HCT116 (cell line): ENCODE results near the gene LRBA. TPM values are rescaled to one million over a fixed set of nuclear protein-coding genes. Genes with fewer than 3 reads are reported as not detected.

ENCODE experiments used
- ATAC-seq: fragments of 200-7000 bp; cut with Tn5 transposase; 2 replicates; pipeline ENCODE4 v1.9.1; 2020; ENCODE audit warnings: mild to moderate bottlenecking, moderate library complexity
- BruUV-seq: library from RNA; stranded (reverse); fragments of 400-500 nt; replicated peaks from 2 replicates; lab custom pipeline; 2021; lab: Mats Ljungman, UMichigan
- CTCF ChIA-PET: fragments of 300-600 bp; sonication (Branson Sonifier 250); formaldehyde crosslinking; loops from one replicate; lab custom pipeline; 2021; ENCODE audit warnings: antibody characterized with exemption; lab: Charles Lee
- POLR2A ChIA-PET: fragments of 300-600, 350-600 bp; sonication (Branson Sonifier 250); formaldehyde crosslinking; loops from one replicate; lab custom pipeline; 2021; ENCODE audit warnings: antibody characterized with exemption; lab: Charles Lee
- RAD21 ChIA-PET, 2 experiments: fragments of 300-600 bp; sonication (Branson Sonifier 250); formaldehyde crosslinking; loops; one replicate each; lab custom pipeline; 2023; ENCODE audit warnings: low total read pairs in 2 of 2; ENCODE audit not compliant: uncharacterized antibody in 2 of 2, unreplicated experiment in 2 of 2, low non-redundant PET in 1 of 2; lab: Charles Lee
- DNase-seq: peaks from one replicate; pipeline ENCODE4 v3.0.0-alpha.2; 2010; ENCODE audit warnings: low read depth, low spot score
- H2AFZ ChIP-seq: fragments of 200-600 bp; shearing (Covaris generic), sonication (generic); 2 replicates; pipeline ENCODE4 v1.6.1; 2017; ENCODE audit warnings: low read depth, mixed run types, mixed read lengths, antibody characterized with exemption, low read length; ENCODE audit not compliant: poor library complexity, severe bottlenecking
- H3K27ac ChIP-seq: 2 replicates; pipeline ENCODE4 v1.5.1; 2012; ENCODE audit warnings: low read depth, low read length
- H3K27me3 ChIP-seq: fragments of 200-600 bp; sonication (generic); 2 replicates; pipeline ENCODE4 v1.6.1; 2016; ENCODE audit warnings: mixed run types, low read length, mixed read lengths; ENCODE audit not compliant: insufficient read depth
- H3K36me3 ChIP-seq, 2 experiments: fragments of 200-500 bp in 1 of 2; fragments of 200-600 bp in 1 of 2; sonication (Bioruptor generic) in 1 of 2; sonication (generic) in 1 of 2; 2 replicates each; pipeline versions ENCODE4 v1.5.1 to v1.6.1; 2014 to 2016; ENCODE audit warnings: low read length in 2 of 2, inconsistent platforms in 1 of 2, mixed read lengths in 1 of 2, mixed run types in 1 of 2; ENCODE audit not compliant: insufficient read depth in 2 of 2, control insufficient read depth in 1 of 2
- H3K4me1 ChIP-seq, 2 experiments: fragments of 200-600 bp in 1 of 2; sonication (generic) in 1 of 2; 2 replicates each; pipeline versions ENCODE4 v1.5.1 to v1.6.1; 2012 to 2017; ENCODE audit warnings: low read length in 2 of 2, inconsistent platforms in 1 of 2, mild to moderate bottlenecking in 1 of 2, mixed read lengths in 1 of 2, mixed run types in 1 of 2, moderate library complexity in 1 of 2; ENCODE audit not compliant: insufficient read depth in 2 of 2, control insufficient read depth in 1 of 2
- H3K4me2 ChIP-seq: fragments of 200-600 bp; sonication (generic); 2 replicates; pipeline ENCODE4 v1.6.1; 2017; ENCODE audit warnings: mixed run types, low read length, mixed read lengths
- H3K4me3 ChIP-seq, 2 experiments: fragments of 200-600 bp in 1 of 2; sonication (generic) in 1 of 2; replicated peaks in 1 of 2; 2 replicates each; pipeline ENCODE4 v1.5.1; 2011 to 2016; ENCODE audit warnings: low read length in 2 of 2, control low read depth in 1 of 2, low read depth in 1 of 2, mild to moderate bottlenecking in 1 of 2, mixed read lengths in 1 of 2, mixed run types in 1 of 2
- H3K79me2 ChIP-seq: fragments of 200-600 bp; sonication (generic); 2 replicates; pipeline ENCODE4 v1.6.1; 2017; ENCODE audit warnings: mild to moderate bottlenecking, mixed run types, low read length, moderate library complexity, mixed read lengths; ENCODE audit not compliant: insufficient read depth
- H3K9ac ChIP-seq: fragments of 200-600 bp; sonication (generic); 2 replicates; pipeline ENCODE4 v1.6.1; 2016; ENCODE audit warnings: low read length, mixed read lengths
- H3K9me2 ChIP-seq: fragments of 200-600 bp; sonication (generic), shearing (Covaris generic); 2 replicates; pipeline ENCODE4 v1.6.1; 2017; ENCODE audit warnings: mixed run types, mild to moderate bottlenecking, moderate library complexity; ENCODE audit not compliant: insufficient read depth
- H3K9me3 ChIP-seq, 2 experiments: fragments of 200-500 bp in 1 of 2; fragments of 200-600 bp in 1 of 2; sonication (Bioruptor generic) in 1 of 2; sonication (generic) in 1 of 2; 2 replicates each; pipeline ENCODE4 v1.6.1; 2014 to 2017; ENCODE audit warnings: low read length in 2 of 2, mixed read lengths in 2 of 2, inconsistent platforms in 1 of 2, low read depth in 1 of 2, mild to moderate bottlenecking in 1 of 2, mixed run types in 1 of 2, moderate library complexity in 1 of 2; ENCODE audit not compliant: control insufficient read depth in 1 of 2, insufficient read depth in 1 of 2
- H4K20me1 ChIP-seq: fragments of 200-600 bp; sonication (generic), shearing (Covaris generic); 2 replicates; pipeline ENCODE4 v1.6.1; 2017; ENCODE audit warnings: mixed run types, mild to moderate bottlenecking, moderate library complexity; ENCODE audit not compliant: insufficient read depth
- CEBPB ChIP-seq: IDR thresholded peaks from 2 replicates; pipeline ENCODE4 v1.6.1; 2012; ENCODE audit warnings: low read depth
- EGR1 ChIP-seq: IDR thresholded peaks from 2 replicates; pipeline ENCODE4 v1.6.1; 2012; ENCODE audit warnings: low read depth
- EZH2phosphoT487 ChIP-seq: fragments of 200-600 bp; IDR thresholded peaks from 2 replicates; pipeline ENCODE4 v1.6.1; 2018; ENCODE audit warnings: antibody characterized with exemption, borderline replicate concordance
- FOSL1 ChIP-seq: IDR thresholded peaks from 2 replicates; pipeline ENCODE4 v1.6.1; 2012; ENCODE audit warnings: low read depth
- JUND ChIP-seq: IDR thresholded peaks from 2 replicates; pipeline ENCODE4 v1.6.1; 2012
- MAX ChIP-seq: IDR thresholded peaks from 2 replicates; pipeline ENCODE4 v1.6.1; 2012
- POLR2A ChIP-seq: IDR thresholded peaks from 2 replicates; pipeline ENCODE4 v1.7.0; 2011; ENCODE audit warnings: borderline replicate concordance; ENCODE audit not compliant: insufficient read depth, insufficient read length; ENCODE audit errors: extremely low read depth
- POLR2AphosphoS5 ChIP-seq: IDR thresholded peaks from 2 replicates; pipeline ENCODE4 v1.6.1; 2011; ENCODE audit warnings: mild to moderate bottlenecking, low read depth, low read length, moderate library complexity
- REST ChIP-seq: IDR thresholded peaks from 2 replicates; pipeline ENCODE4 v1.6.1; 2012; ENCODE audit warnings: low read depth
- SIN3A ChIP-seq: IDR thresholded peaks from 2 replicates; pipeline ENCODE4 v1.6.1; 2012; ENCODE audit warnings: low read depth
- SP1 ChIP-seq: IDR thresholded peaks from 2 replicates; pipeline ENCODE4 v1.6.1; 2012; ENCODE audit warnings: low read depth
- SRF ChIP-seq: IDR thresholded peaks from 2 replicates; pipeline ENCODE4 v1.6.1; 2012; ENCODE audit warnings: low read depth
- TCF7L2 ChIP-seq: IDR thresholded peaks from 2 replicates; pipeline ENCODE4 v1.7.0; 2011; ENCODE audit warnings: borderline replicate concordance, inconsistent platforms; ENCODE audit not compliant: insufficient read depth, insufficient read length; ENCODE audit errors: extremely low read depth
- YY1 ChIP-seq: IDR thresholded peaks from 2 replicates; pipeline ENCODE4 v1.6.1; 2011; ENCODE audit warnings: low read length, low read depth, moderate library complexity, mild to moderate bottlenecking; ENCODE audit not compliant: insufficient replicate concordance; ENCODE audit errors: extremely low read depth
- ZBTB33 ChIP-seq: IDR thresholded peaks from 2 replicates; pipeline ENCODE4 v1.6.1; 2011; ENCODE audit warnings: mild to moderate bottlenecking, low read length, moderate library complexity; ENCODE audit not compliant: insufficient replicate concordance; ENCODE audit errors: extremely low read depth
- ZFX ChIP-seq: fragments of 450-650 bp; IDR thresholded peaks from 2 replicates; pipeline ENCODE4 v1.6.1; 2017
- intact Hi-C: fragments of 100-400 bp; cut with micrococcal nuclease; formaldehyde crosslinking; loops from 2 replicates; pipeline ENCODE4 v1.10.0; 2022
- total RNA-seq: library from RNA; stranded (reverse); gene quantifications from one replicate; pipeline ENCODE4 v1.2.1, GENCODE V29; 2021; ENCODE audit not compliant: unreplicated experiment

LRBA gene
- total RNA-seq, 1 experiment from 2014 or later, result 79.8 TPM

GRCh38 chr4:150784939-150785338 is 230.1 kb downstream of the LRBA start:
- DNase-seq (no peak), ATAC-seq (no peak)
- no peak overlapping the region for H3K4me3 ChIP-seq
- no peaks in the 10 kb centered on the region for H3K36me3 ChIP-seq
- TF ChIP-seq YY1, result no peak
- no peak for TF ChIP-seq POLR2AphosphoS5
- peaks cover 3% of the 10 kb centered on the region; the same call in 1 of the 2 replicates for H4K20me1 ChIP-seq
- peaks cover 0 to 4% of the 10 kb centered on the region in 2 experiments; a peak in 1 of 4 replicates for H3K4me1 ChIP-seq
- no peaks in the 10 kb centered on the region for H3K9me3 ChIP-seq
- no TSS peak for BruUV-seq
- H3K4me2 ChIP-seq, result no peak overlapping the region
- intact Hi-C loops, result no loop called here
- ChIA-PET POLR2A (no interaction called here), RAD21 (no interaction called here), CTCF (no interaction called here)
- H3K27me3 ChIP-seq, result no peaks in the 10 kb centered on the region
- no peak overlapping the region for H3K9ac ChIP-seq
- H3K79me2 ChIP-seq, result no peaks in the 10 kb centered on the region
- no peak overlapping the region for H2AFZ ChIP-seq
- H3K27ac ChIP-seq, result no peak overlapping the region
- H3K9me2 ChIP-seq, result no peaks in the 10 kb centered on the region

- intact Hi-C loops, result no loop called here
- H3K4me3 ChIP-seq, result no peak overlapping the region
- peaks cover 3% of the 10 kb centered on the region; the same call in 1 of the 2 replicates for H4K20me1 ChIP-seq
- H3K9me2 ChIP-seq, result no peaks in the 10 kb centered on the region
- no peak overlapping the region for H2AFZ ChIP-seq
- H3K27me3 ChIP-seq, result no peaks in the 10 kb centered on the region
- no peaks in the 10 kb centered on the region for H3K36me3 ChIP-seq
- no peaks in the 10 kb centered on the region for H3K79me2 ChIP-seq
- ATAC-seq (no peak), DNase-seq (no peak)
- no peak overlapping the region for H3K9ac ChIP-seq
- CTCF ChIA-PET, result no interaction called here
- RAD21 ChIA-PET, result no interaction called here
- POLR2A ChIA-PET, result no interaction called here
- H3K4me1 ChIP-seq, result peaks cover 0 to 4% of the 10 kb centered on the region in 2 experiments; a peak in 1 of 4 replicates
- H3K9me3 ChIP-seq, result no peaks in the 10 kb centered on the region
- BruUV-seq, result no TSS peak
- H3K27ac ChIP-seq, result no peak overlapping the region
- H3K4me2 ChIP-seq, result no peak overlapping the region
- TF ChIP-seq REST, result no peak
- no peak for TF ChIP-seq ZBTB33
- TF ChIP-seq SP1, result no peak
- TF ChIP-seq SIN3A, result no peak
- no peak for TF ChIP-seq CEBPB
- TF ChIP-seq POLR2AphosphoS5, result no peak
- no peak for TF ChIP-seq POLR2A
- no peak for TF ChIP-seq EGR1
- TF ChIP-seq EZH2phosphoT487, result no peak
- TF ChIP-seq TCF7L2, result no peak
- TF ChIP-seq MAX, result no peak
- TF ChIP-seq FOSL1, result no peak
- no peak for TF ChIP-seq SRF
- no peak for TF ChIP-seq YY1
- TF ChIP-seq JUND, result no peak
- no peak for TF ChIP-seq ZFX
Measured at GRCh38 chr4:150784305-150784704, 230.8 kb downstream of the LRBA start.
